Activated naive CD8-positive, alpha-beta T cell treated with anti-CD3 and anti-CD28 coated beads, Interleukin-2, amount 10 ng/mL, durations not matched to agents 7 days and 5 days (primary cell): ENCODE measurements around the gene IGSF11. TPM values are rescaled to one million over a fixed set of nuclear protein-coding genes. Genes with fewer than 3 reads are reported as not detected.

Source experiments
- ATAC-seq: fragments of 150-1000 bp; cut with Tn5 transposase; one replicate; pipeline ENCODE4 v1.10.0; 2021; ENCODE audit warnings: low read depth, moderate library complexity
- POLR2A ChIA-PET: fragments of 350-600 bp; sonication (Branson Sonifier 250); formaldehyde crosslinking; loops from one replicate; lab custom pipeline; 2021; ENCODE audit warnings: antibody characterized with exemption; lab: Charles Lee
- DNase-seq: peaks from one replicate; pipeline ENCODE4 v3.0.0; 2021
- H3K27ac Mint-ChIP-seq: one replicate; pipeline ENCODE4 v1.8.0; 2022; ENCODE audit warnings: mild to moderate bottlenecking, mixed read lengths
- H3K27me3 Mint-ChIP-seq: one replicate; pipeline ENCODE4 v1.8.0; 2022; ENCODE audit warnings: mild to moderate bottlenecking, moderate library complexity, mixed read lengths
- H3K36me3 Mint-ChIP-seq: one replicate; pipeline ENCODE4 v1.8.0; 2021; ENCODE audit warnings: mild to moderate bottlenecking, mixed read lengths
- H3K4me1 Mint-ChIP-seq: one replicate; pipeline ENCODE4 v1.8.0; 2021; ENCODE audit warnings: mixed read lengths
- H3K4me3 Mint-ChIP-seq: one replicate; pipeline ENCODE4 v1.8.0; 2022; ENCODE audit warnings: mild to moderate bottlenecking, moderate library complexity, mixed read lengths
- H3K9me3 Mint-ChIP-seq: one replicate; pipeline ENCODE4 v1.8.0; 2021; ENCODE audit warnings: mixed read lengths
- total RNA-seq, 2 experiments: library from RNA; stranded (reverse); gene quantifications; one replicate each; pipeline ENCODE4 v1.2.3, GENCODE V29; 2021

The IGSF11 gene
- total RNA-seq, 2 experiments from 2014 or later: 1.9 to 2.4 TPM

- POLR2A ChIA-PET: interaction anchor here (1.0 kb wide), 1 partner anchor 9 kb away, joined by 3 read pairs; no protein-coding TSS in a partner anchor
- Mint-ChIP-seq H3K36me3 (peaks cover 6% of the 10 kb centered on the region), H3K9me3 (no peaks in the 10 kb centered on the region), H3K4me3 (no peak overlapping the region), H3K27me3 (peaks cover 2% of the 10 kb centered on the region), H3K4me1 (peaks cover 14% of the 10 kb centered on the region), H3K27ac (no peak overlapping the region)
- ATAC-seq (no peak), DNase-seq (no peak)
Measured at GRCh38 chr3:118960876-118961450, 73.7 kb downstream of the IGSF11 start.

GRCh38 chr3:118955914-118956556 is 78.6 kb downstream of the IGSF11 start:
- peak; percentile 87 for ATAC-seq
- Mint-ChIP-seq H3K36me3 (peaks cover 18% of the 10 kb centered on the region), H3K27me3 (no peaks in the 10 kb centered on the region), H3K27ac (peak overlapping the region; percentile 92), H3K4me1 (peaks cover 25% of the 10 kb centered on the region), H3K9me3 (peaks cover 12% of the 10 kb centered on the region), H3K4me3 (peak overlapping the region; percentile 63)
- DNase-seq: no peak
- POLR2A ChIA-PET: interaction anchor here (0.6 to 1.9 kb wide), 6 partner anchors 13 to 78 kb away, joined by 3 to 7 read pairs (median 4); partner anchors contain the start of gene IGSF11

GRCh38 chr3:118951089-118951488 is 83.6 kb downstream of the IGSF11 start:
- H3K27me3 Mint-ChIP-seq: no peaks in the 10 kb centered on the region
- peaks cover 33% of the 10 kb centered on the region for H3K4me1 Mint-ChIP-seq
- no peak overlapping the region for H3K27ac Mint-ChIP-seq
- peaks cover 14% of the 10 kb centered on the region for H3K36me3 Mint-ChIP-seq
- ATAC-seq: no peak
- DNase-seq: no peak
- H3K9me3 Mint-ChIP-seq: peaks cover 12% of the 10 kb centered on the region
- POLR2A ChIA-PET: no interaction called here
- no peak overlapping the region for H3K4me3 Mint-ChIP-seq

GRCh38 chr3:118949113-118949760 is 85.4 kb downstream of the IGSF11 start:
- Mint-ChIP-seq H3K9me3 (peaks cover 6% of the 10 kb centered on the region), H3K4me1 (peaks cover 26% of the 10 kb centered on the region), H3K27ac (peak overlapping the region; percentile 90), H3K27me3 (peaks cover 3% of the 10 kb centered on the region), H3K36me3 (peaks cover 16% of the 10 kb centered on the region), H3K4me3 (peak overlapping the region; percentile 63)
- DNase-seq: no peak
- ATAC-seq: peak; percentile 92
- POLR2A ChIA-PET: no interaction called here

- peaks cover 3% of the 10 kb centered on the region for H3K27me3 Mint-ChIP-seq
- H3K27ac Mint-ChIP-seq: peak overlapping the region; percentile 19
- H3K4me3 Mint-ChIP-seq: peak overlapping the region; percentile 20
Measured at GRCh38 chr3:118948146-118948545, 86.5 kb downstream of the IGSF11 start.

GRCh38 chr3:118946449-118946848 is 88.2 kb downstream of the IGSF11 start:
- Mint-ChIP-seq H3K36me3 (peaks cover 4% of the 10 kb centered on the region), H3K4me3 (no peak overlapping the region), H3K9me3 (no peaks in the 10 kb centered on the region), H3K4me1 (peaks cover 40% of the 10 kb centered on the region), H3K27me3 (peaks cover 3% of the 10 kb centered on the region), H3K27ac (no peak overlapping the region)
- DNase-seq (no peak), ATAC-seq (no peak)
- POLR2A ChIA-PET: no interaction called here

More at GRCh38 chr3:118948146-118948545, 86.5 kb downstream of the IGSF11 start:
- POLR2A ChIA-PET: no interaction called here
- ATAC-seq: no peak
- H3K4me1 Mint-ChIP-seq: peaks cover 26% of the 10 kb centered on the region
- no peaks in the 10 kb centered on the region for H3K9me3 Mint-ChIP-seq
- H3K36me3 Mint-ChIP-seq: peaks cover 6% of the 10 kb centered on the region
- no peak for DNase-seq

- peaks cover 3% of the 10 kb centered on the region for H3K27me3 Mint-ChIP-seq
- POLR2A ChIA-PET: no interaction called here
- DNase-seq (no peak), ATAC-seq (no peak)
- H3K4me1 Mint-ChIP-seq: peaks cover 40% of the 10 kb centered on the region
- H3K9me3 Mint-ChIP-seq: no peaks in the 10 kb centered on the region
- no peak overlapping the region for H3K4me3 Mint-ChIP-seq
- H3K27ac Mint-ChIP-seq: no peak overlapping the region
- H3K36me3 Mint-ChIP-seq: peaks cover 4% of the 10 kb centered on the region
Measured at GRCh38 chr3:118945834-118946233, 88.8 kb downstream of the IGSF11 start.

- H3K27me3 Mint-ChIP-seq: peaks cover 3% of the 10 kb centered on the region
- H3K4me1 Mint-ChIP-seq: peaks cover 28% of the 10 kb centered on the region
- peaks cover 3% of the 10 kb centered on the region for H3K9me3 Mint-ChIP-seq
Measured at GRCh38 chr3:118943597-118943996, 91.0 kb downstream of the IGSF11 start.

GRCh38 chr3:118942671-118943070 is 92.0 kb downstream of the IGSF11 start:
- Mint-ChIP-seq H3K9me3 (peaks cover 3% of the 10 kb centered on the region), H3K27ac (peak overlapping the region; percentile 75), H3K4me3 (peak overlapping the region; percentile 47), H3K4me1 (peaks cover 31% of the 10 kb centered on the region), H3K36me3 (peaks cover 5% of the 10 kb centered on the region), H3K27me3 (peaks cover 3% of the 10 kb centered on the region)
- DNase-seq: no peak
- peak; percentile 70 for ATAC-seq
- POLR2A ChIA-PET: interaction anchor here (1.1 to 1.4 kb wide), 2 partner anchors 13 to 92 kb away, joined by 3 to 4 read pairs; partner anchors contain the start of gene IGSF11

More at GRCh38 chr3:118943597-118943996, 91.0 kb downstream of the IGSF11 start:
- no peak overlapping the region for H3K27ac Mint-ChIP-seq
- H3K36me3 Mint-ChIP-seq: peaks cover 7% of the 10 kb centered on the region
- no peak overlapping the region for H3K4me3 Mint-ChIP-seq
- ATAC-seq: no peak
- POLR2A ChIA-PET: interaction anchor here (1.1 kb wide), 1 partner anchor 12 kb away, joined by 3 read pairs; no protein-coding TSS in a partner anchor
- DNase-seq: no peak

- H3K36me3 Mint-ChIP-seq: peaks cover 5% of the 10 kb centered on the region
- H3K9me3 Mint-ChIP-seq: peaks cover 3% of the 10 kb centered on the region
- ATAC-seq (no peak), DNase-seq (no peak)
- peak overlapping the region; percentile 47 for H3K4me3 Mint-ChIP-seq
- H3K4me1 Mint-ChIP-seq: peaks cover 31% of the 10 kb centered on the region
- peak overlapping the region; percentile 75 for H3K27ac Mint-ChIP-seq
- POLR2A ChIA-PET: interaction anchor here (1.1 to 1.4 kb wide), 3 partner anchors 13 to 92 kb away, joined by 3 to 4 read pairs (median 3); partner anchors contain the start of gene IGSF11
- peaks cover 3% of the 10 kb centered on the region for H3K27me3 Mint-ChIP-seq
Measured at GRCh38 chr3:118942195-118942594, 92.5 kb downstream of the IGSF11 start.

GRCh38 chr3:118941236-118941635 is 93.4 kb downstream of the IGSF11 start:
- ATAC-seq: no peak
- Mint-ChIP-seq H3K27me3 (peaks cover 3% of the 10 kb centered on the region), H3K4me1 (peaks cover 31% of the 10 kb centered on the region), H3K36me3 (peaks cover 5% of the 10 kb centered on the region), H3K27ac (no peak overlapping the region), H3K9me3 (peaks cover 3% of the 10 kb centered on the region), H3K4me3 (no peak overlapping the region)
- DNase-seq: no peak
- POLR2A ChIA-PET: interaction anchor here (1.1 kb wide), 1 partner anchor 15 kb away, joined by 3 read pairs; no protein-coding TSS in a partner anchor

GRCh38 chr3:118938183-118938961 is 96.3 kb downstream of the IGSF11 start:
- Mint-ChIP-seq H3K27me3 (no peaks in the 10 kb centered on the region), H3K9me3 (peaks cover 3% of the 10 kb centered on the region), H3K4me1 (peaks cover 27% of the 10 kb centered on the region), H3K27ac (peak overlapping the region; percentile 68), H3K4me3 (peak overlapping the region; percentile 42), H3K36me3 (peaks cover 3% of the 10 kb centered on the region)
- DNase-seq (no peak), ATAC-seq (peak; percentile 65)
- POLR2A ChIA-PET: no interaction called here
